A673 (cell line): ENCODE data around the gene RAB3GAP2. TPM values are rescaled to one million over a fixed set of nuclear protein-coding genes. Genes with fewer than 3 reads are reported as not detected.

ENCODE experiments used
- BruUV-seq: library from RNA; stranded (reverse); fragments of 400-500 nt; replicated peaks from 2 replicates; lab custom pipeline; 2021; lab: Mats Ljungman, UMichigan
- CTCF ChIA-PET: fragments of 300-600 bp; sonication (Branson Sonifier 250); formaldehyde crosslinking; loops from one replicate; lab custom pipeline; 2022; ENCODE audit warnings: antibody characterized with exemption; lab: Charles Lee
- POLR2A ChIA-PET: fragments of 300-600 bp; sonication (Branson Sonifier 250); formaldehyde crosslinking; loops from one replicate; lab custom pipeline; 2022; ENCODE audit warnings: antibody characterized with exemption; ENCODE audit not compliant: low non-redundant PET; lab: Charles Lee
- DNase-seq: peaks from one replicate; pipeline ENCODE4 v3.0.0-alpha.2; 2015; ENCODE audit warnings: low spot score
- H3K27ac ChIP-seq: fragments of 200-600 bp; sonication (generic); 2 replicates; pipeline ENCODE4 v1.5.1; 2016; ENCODE audit warnings: mixed run types, low read depth, mild to moderate bottlenecking, mixed read lengths, antibody characterized with exemption, low read length; ENCODE audit not compliant: poor library complexity, severe bottlenecking
- H3K27me3 ChIP-seq: fragments of 200-600 bp; sonication (generic); replicated peaks from 2 replicates; pipeline ENCODE4 v1.6.1; 2017; ENCODE audit warnings: mixed run types, low read depth, mild to moderate bottlenecking, mixed read lengths, antibody characterized with exemption, low read length; ENCODE audit not compliant: insufficient read depth, poor library complexity
- H3K36me3 ChIP-seq: fragments of 200-600 bp; sonication (generic); 2 replicates; pipeline ENCODE4 v1.6.1; 2016; ENCODE audit warnings: mixed run types, mild to moderate bottlenecking, mixed read lengths, antibody characterized with exemption, low read length; ENCODE audit not compliant: insufficient read depth, poor library complexity, severe bottlenecking
- H3K4me1 ChIP-seq: fragments of 200-600 bp; sonication (generic); 2 replicates; pipeline ENCODE4 v1.6.1; 2017; ENCODE audit warnings: mixed run types, mild to moderate bottlenecking, mixed read lengths, antibody characterized with exemption, low read length; ENCODE audit not compliant: insufficient read depth, poor library complexity, severe bottlenecking
- H3K4me3 ChIP-seq: fragments of 200-600 bp; sonication (generic); 2 replicates; pipeline ENCODE4 v1.5.1; 2016; ENCODE audit warnings: low read depth, mixed run types, mild to moderate bottlenecking, mixed read lengths, low read length; ENCODE audit not compliant: poor library complexity, severe bottlenecking
- H3K9me3 ChIP-seq: fragments of 200-600 bp; sonication (generic); 2 replicates; pipeline ENCODE4 v1.6.1; 2016; ENCODE audit warnings: mixed run types, low read depth, mild to moderate bottlenecking, mixed read lengths, antibody characterized with exemption, low read length; ENCODE audit not compliant: poor library complexity, severe bottlenecking
- CTCF ChIP-seq: fragments of 300-800, 200-600 bp; sonication (generic); conservative IDR thresholded peaks from 2 replicates; pipeline ENCODE4 v1.5.1; 2017; ENCODE audit warnings: low read depth, mild to moderate bottlenecking, antibody characterized with exemption, low read length, moderate library complexity, mixed read lengths
- EZH2 ChIP-seq: fragments of 200-600 bp; sonication (generic); IDR thresholded peaks from 2 replicates; pipeline ENCODE4 v1.6.1; 2017; ENCODE audit warnings: borderline replicate concordance, low read depth, mild to moderate bottlenecking, mixed read lengths, antibody characterized with exemption, low read length; ENCODE audit not compliant: poor library complexity, severe bottlenecking
- intact Hi-C: fragments of 100-400 bp; cut with micrococcal nuclease; formaldehyde crosslinking; loops from one replicate; pipeline ENCODE4 v1.10.0; 2022; ENCODE audit not compliant: unreplicated experiment
- total RNA-seq: library from RNA; stranded (reverse); gene quantifications from 2 replicates; pipeline ENCODE4 v1.2.3, GENCODE V29; 2021

The RAB3GAP2 gene
- total RNA-seq, 1 experiment from 2014 or later: 43.8 TPM

- Histone ChIP-seq H3K4me1 (no peaks in the 10 kb centered on the region), H3K27me3 (no peaks in the 10 kb centered on the region), H3K9me3 (no peaks in the 10 kb centered on the region), H3K36me3 (no peaks in the 10 kb centered on the region), H3K4me3 (no peak overlapping the region), H3K27ac (no peak overlapping the region)
- ChIA-PET POLR2A (no interaction called here), CTCF (no interaction called here)
- DNase-seq: no peak
- BruUV-seq: no TSS peak
- intact Hi-C loops: no loop called here
- TF ChIP-seq EZH2 (no peak), CTCF (no peak)
Observed at GRCh38 chr1:220227393-220227792, 44.9 kb downstream of the RAB3GAP2 start.

GRCh38 chr1:220226752-220227151 is 45.5 kb downstream of the RAB3GAP2 start:
- H3K27me3 ChIP-seq: no peaks in the 10 kb centered on the region
- H3K9me3 ChIP-seq: no peaks in the 10 kb centered on the region
- TF ChIP-seq EZH2 (no peak), CTCF (no peak)
- H3K4me3 ChIP-seq: no peak overlapping the region
- no peak overlapping the region for H3K27ac ChIP-seq
- BruUV-seq: no TSS peak
- ChIA-PET CTCF (no interaction called here), POLR2A (no interaction called here)
- intact Hi-C loops: no loop called here
- no peak for DNase-seq
- H3K36me3 ChIP-seq: no peaks in the 10 kb centered on the region
- H3K4me1 ChIP-seq: no peaks in the 10 kb centered on the region

- Histone ChIP-seq H3K9me3 (no peaks in the 10 kb centered on the region), H3K27ac (no peak overlapping the region), H3K27me3 (no peaks in the 10 kb centered on the region), H3K36me3 (no peaks in the 10 kb centered on the region), H3K4me3 (no peak overlapping the region), H3K4me1 (no peaks in the 10 kb centered on the region)
- no TSS peak for BruUV-seq
- no peak for TF ChIP-seq EZH2
- TF ChIP-seq CTCF: no peak
- ChIA-PET CTCF (interaction anchor here (0.7 kb wide), 1 partner anchor 44 kb away, joined by 3 read pairs; no protein-coding TSS in a partner anchor), POLR2A (no interaction called here)
- DNase-seq: no peak
- intact Hi-C loops: no loop called here
Observed at GRCh38 chr1:220225957-220226356, 46.3 kb downstream of the RAB3GAP2 start.
